NCI-H510A treated with DMSO at 0.1 percent for 48 hours (cell line): ENCODE results near the gene TREML1.

Experiments
- DNase-seq: peaks from one replicate; lab custom pipeline; 2025; lab: John Stamatoyannopoulos, UW

TREML1 gene

DNA sequence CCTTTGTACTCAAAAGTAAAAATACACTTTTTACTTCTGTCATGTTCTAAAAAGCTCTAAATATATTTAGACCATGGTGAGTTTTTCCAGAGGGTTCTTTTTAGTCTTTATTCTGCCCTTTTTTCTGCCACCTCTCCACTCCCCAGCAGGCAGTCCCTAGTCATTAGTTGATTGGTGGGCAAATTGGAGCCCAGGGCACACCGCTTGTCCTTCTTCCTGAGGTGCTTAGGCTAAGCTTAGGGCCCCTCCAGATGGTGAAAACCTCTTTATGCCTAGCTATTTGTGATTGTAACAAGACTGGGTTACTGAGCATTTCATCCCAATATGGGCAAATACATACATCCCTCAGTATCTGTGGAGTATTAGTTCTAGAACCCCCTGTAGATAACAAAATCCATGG is 6.2 kb downstream of the TREML1 start:
- DNase-seq = no peak

DNA sequence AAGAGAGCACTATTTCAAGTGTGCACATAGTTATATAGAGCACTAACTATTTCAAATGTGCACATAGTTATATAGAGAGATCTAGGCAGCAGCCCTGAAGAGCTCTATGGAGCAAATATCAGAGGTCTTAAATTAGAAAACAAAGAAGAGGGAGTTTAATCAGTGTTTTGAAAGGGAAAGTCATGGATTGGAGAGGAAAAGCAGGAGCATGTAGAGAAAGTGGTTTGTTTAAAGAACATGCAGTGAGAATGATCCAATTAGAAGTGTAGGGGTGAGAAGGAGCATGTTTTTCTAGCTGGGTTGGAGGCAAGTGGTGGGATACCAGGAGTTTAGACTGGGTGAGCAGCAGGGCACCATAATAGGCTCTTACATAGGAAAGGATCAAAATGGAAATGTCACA is 17.2 kb downstream of the TREML1 start:
- no peak for DNase-seq

DNA sequence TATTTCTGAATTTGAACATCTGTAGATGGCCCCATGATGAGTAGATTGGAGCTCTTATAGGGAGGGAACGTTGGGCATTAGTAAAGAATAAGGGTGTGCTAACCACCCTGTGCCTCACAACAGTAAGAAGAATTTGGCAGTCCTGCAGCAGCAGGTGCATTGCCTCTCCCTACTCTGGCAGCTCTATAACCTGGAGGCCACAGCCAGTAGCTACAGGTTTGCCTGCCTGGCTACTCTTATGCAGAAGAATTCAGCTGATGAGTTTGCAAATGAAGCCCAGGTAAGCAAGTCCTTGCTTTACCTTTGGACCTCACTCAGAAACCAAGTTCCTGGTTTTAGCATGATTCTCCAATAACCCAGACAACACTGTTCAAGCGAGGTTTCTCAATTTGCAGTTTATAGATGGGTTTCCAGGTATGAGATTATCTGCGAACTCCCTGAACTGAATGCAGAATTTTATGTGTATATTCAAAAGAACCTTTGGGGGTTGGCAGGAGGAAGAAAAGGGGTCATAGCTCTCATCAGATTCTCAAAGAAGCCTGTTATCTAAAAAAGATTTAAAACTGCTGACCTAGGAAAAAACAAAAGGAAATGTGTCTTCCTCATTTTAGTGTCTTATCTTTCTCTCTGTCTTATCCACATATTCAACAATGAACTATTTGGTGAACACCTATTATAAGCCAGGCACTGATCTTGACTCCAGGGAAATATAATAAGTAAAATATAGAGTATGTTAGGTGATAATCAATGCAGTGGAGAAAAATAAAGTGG is 18.9 kb downstream of the TREML1 start:
- no peak for DNase-seq

DNA sequence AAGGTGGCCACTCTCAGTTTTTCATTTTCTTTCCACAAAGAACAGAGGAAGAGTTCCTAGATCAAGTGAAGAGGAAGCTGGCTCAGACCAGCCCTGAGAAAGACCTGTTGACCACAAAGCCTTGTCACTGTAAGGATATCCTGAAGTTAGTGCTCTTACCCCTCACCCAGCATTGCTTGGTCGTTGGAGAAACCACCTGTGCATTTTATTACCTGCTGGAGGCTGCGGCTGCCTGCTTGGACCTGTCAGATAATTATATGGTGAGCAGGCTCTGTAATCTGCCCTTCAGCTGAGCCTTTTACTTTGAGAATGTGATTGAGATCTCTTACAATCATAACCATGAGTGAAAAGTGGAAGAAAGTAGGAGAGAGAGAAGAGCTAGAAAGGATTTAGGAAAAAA is 21.9 kb downstream of the TREML1 start:
- peak; percentile 18 for DNase-seq

DNA sequence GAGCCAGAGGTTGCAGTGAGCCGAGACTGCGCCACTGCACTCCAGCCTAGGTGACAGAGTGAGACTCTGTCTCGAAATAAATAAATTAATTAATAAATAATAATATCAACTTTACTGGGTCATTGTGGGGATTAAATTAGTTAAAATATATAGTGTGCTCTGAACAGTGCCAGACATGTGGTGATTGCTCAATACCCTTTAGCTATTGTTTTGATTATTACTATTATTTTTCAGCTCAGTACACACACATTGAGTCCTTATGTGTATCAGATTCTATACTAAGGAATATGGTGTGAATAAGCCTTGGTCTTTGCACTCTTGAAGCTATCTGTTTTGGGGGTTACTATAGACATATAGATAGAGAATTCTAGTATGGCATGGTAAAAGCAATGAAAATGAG is 28.9 kb downstream of the TREML1 start:
- no peak for DNase-seq

DNA sequence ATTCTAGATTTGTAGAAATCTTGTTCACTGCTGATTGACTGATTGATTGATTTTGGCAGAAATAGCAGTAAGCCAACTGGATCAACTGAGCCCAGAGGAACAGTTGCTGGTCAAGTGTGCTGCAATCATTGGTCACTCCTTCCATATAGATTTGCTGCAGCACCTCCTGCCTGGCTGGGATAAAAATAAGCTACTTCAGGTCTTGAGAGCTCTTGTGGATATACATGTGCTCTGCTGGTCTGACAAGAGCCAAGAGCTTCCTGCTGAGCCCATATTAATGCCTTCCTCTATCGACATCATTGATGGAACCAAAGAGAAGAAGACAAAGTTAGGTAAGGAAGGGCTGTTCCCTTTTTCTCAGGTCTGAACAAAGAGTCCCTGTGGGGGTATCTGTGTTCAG is 31.2 kb downstream of the TREML1 start:
- DNase-seq = peak; percentile 94

DNA sequence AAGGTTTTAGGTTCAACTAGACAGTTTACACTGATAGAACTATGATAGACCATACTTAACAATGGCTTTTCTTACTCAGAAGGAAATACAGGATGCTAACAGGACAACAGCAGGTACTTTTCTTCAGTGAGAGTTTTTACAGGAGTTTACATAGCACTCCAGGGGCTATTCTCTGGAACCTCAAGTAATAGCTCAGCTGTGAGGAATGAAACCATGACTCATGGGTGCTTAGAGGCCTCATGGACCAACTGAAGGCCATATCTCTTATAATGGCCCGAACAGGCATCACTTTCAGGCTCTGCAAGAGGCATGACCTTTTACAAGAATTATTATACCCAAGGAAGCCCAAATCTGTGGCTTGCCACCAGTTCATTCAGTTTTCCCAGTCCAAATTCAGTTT is 31.8 kb downstream of the TREML1 start:
- DNase-seq = peak; percentile 75

DNA sequence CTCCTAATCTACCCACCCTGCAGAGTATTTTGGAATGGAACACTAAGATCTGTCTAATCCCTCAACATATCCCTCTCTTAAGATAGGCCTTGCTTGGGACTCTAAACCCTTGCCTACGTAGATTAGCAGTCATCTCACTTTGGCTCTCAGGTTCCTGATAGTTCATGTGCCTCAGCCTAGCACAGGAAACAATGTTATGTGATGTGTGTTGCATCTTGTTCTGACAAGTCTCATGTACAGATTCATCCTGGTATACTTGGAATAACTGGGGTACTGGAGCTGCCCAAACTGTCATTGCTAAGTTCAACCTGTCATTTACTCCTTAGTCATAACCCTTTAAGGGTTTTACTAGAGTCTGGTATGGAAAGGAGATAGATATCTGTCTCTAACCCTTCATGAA is 34.1 kb downstream of the TREML1 start:
- no peak for DNase-seq

DNA sequence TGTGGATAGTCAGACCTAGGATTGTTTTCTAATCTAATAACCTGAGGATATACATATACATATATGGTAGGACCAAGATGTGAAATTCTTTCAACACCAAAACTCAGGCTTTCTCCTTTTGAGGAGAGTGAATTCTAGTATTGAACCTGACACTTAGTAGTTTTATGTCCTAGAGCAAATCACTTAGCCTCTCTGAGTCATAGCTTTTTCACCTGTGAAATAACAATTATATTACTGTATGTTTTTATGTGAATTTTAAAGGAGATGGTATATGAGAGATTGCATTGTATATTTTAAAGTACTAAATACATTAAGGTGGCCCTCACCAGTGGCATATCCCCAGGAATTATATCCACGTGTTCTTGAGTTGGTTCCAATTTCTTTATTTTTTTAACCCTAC is 34.6 kb downstream of the TREML1 start:
- DNase-seq = no peak

DNA sequence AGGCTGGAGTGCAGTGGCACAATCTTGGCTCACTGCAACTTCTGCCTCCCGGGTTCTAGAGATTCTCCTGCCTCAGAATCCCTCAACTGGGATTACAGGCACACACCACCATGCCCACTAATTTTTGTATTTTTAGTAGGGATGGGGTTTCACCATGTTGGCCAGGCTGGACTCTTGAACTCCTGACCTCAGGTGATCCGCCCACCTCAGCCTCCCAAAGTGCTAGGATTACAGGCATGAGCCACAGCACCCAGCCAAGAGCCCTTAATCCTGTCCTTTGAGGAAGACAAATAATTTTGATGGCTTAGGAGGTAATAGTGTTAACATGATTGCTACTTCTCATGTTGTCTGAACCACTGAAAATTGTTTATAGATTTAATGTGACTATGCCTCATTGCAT is 39.1 kb downstream of the TREML1 start:
- peak; percentile 56 for DNase-seq

DNA sequence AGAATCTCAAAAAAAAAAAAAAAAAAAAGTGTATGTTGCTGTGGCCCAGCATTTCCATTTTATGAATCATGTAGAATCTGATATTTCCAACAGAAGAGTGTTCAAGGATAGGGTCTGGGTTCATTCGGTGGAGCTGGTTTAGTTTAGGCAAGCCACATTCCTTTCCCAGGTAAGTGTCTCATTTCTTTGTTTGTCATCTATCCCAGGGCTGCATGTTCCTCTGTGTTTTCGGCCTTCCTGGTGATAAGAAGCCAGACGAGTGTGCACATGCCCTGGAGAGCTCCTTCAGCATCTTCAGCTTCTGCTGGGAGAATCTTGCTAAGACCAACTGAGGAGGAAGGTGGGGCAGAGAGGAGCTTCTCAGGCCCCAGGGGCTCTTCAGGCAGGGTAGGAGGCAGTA is 43.1 kb downstream of the TREML1 start:
- DNase-seq = no peak

DNA sequence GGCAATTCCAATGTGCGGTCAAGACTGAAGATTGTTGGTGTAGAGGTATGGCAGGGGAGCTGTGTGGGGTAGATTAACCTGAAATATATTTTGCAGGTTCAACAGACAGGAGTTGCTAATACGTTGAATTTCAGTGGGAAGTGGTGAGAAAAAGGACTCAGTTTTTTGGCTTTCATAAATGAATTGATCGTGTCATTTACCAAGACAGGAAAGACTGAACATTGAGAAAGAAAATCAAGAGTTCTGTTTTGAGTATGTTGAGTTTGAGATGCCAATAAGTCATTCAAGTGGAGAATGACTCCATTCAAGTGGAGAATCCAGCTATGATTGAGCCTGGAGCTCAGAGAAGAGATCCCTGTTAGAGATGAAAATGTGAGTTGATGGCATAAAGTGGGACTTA is 50.3 kb downstream of the TREML1 start:
- DNase-seq = no peak

DNA sequence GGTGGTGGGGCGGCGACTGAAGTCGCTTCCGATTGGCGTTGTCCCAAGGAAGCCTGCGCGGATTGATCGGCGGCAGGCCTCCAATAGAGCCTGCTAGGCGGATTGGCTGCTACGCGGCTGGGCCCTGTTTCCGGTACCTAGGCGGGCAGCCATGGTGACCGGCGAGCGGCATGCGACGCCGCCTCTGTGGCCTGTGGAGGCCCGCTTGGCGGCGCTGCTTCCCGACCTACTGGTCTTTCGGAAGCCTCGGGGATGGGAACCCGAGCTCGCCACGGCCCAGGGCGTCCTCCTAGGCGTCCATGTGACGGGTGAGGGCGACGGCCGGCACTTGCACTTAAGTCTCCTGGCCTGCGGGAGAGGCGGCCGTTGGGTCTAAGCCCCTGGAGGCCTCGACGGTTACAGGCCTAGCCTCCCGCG is 53.3 kb downstream of the TREML1 start:
- DNase-seq = no peak
